ENCODE results near the gene BPIFB2.

The BPIFB2 gene

GRCh38 chr20:33022694-33023438 is 15.4 kb downstream of the BPIFB2 start:
- DNase-seq: no peak

GRCh38 chr20:33023439-33024242 is 16.1 kb downstream of the BPIFB2 start:
- no peak for DNase-seq

GRCh38 chr20:33024243-33024560 is 16.7 kb downstream of the BPIFB2 start:
- no peak for DNase-seq

GRCh38 chr20:33024609-33025317 is 17.3 kb downstream of the BPIFB2 start:
- DNase-seq: no peak

- no peak for DNase-seq
Measured at GRCh38 chr20:33025318-33025876, 17.9 kb downstream of the BPIFB2 start.

GRCh38 chr20:33026072-33026778 is 18.7 kb downstream of the BPIFB2 start:
- no peak for DNase-seq

- DNase-seq: no peak
Measured at GRCh38 chr20:33026779-33027759, 19.6 kb downstream of the BPIFB2 start.

- DNase-seq: no peak
Measured at GRCh38 chr20:33027769-33028751, 20.6 kb downstream of the BPIFB2 start.

GRCh38 chr20:33028875-33029274 is 21.4 kb downstream of the BPIFB2 start:
- no peak for DNase-seq

GRCh38 chr20:33030076-33030475 is 22.6 kb downstream of the BPIFB2 start:
- DNase-seq: no peak

GRCh38 chr20:33030569-33030968 is 23.1 kb downstream of the BPIFB2 start:
- DNase-seq: no peak

GRCh38 chr20:33031531-33031930 is 24.0 kb downstream of the BPIFB2 start, which contains the start of gene BPIFB6:
TSS of gene BPIFB6 (plus strand) at chr20:33031648. CDS start at chr20:33031648, 0 bp downstream.
- DNase-seq: no peak

GRCh38 chr20:33032555-33032954 is 25.1 kb downstream of the BPIFB2 start:
- DNase-seq: no peak

GRCh38 chr20:33033381-33033780 is 25.9 kb downstream of the BPIFB2 start:
- no peak for DNase-seq

GRCh38 chr20:33034115-33034514 is 26.6 kb downstream of the BPIFB2 start:
- DNase-seq: no peak

GRCh38 chr20:33034901-33035492 is 27.5 kb downstream of the BPIFB2 start:
- no peak for DNase-seq

GRCh38 chr20:33037456-33037855 is 30.0 kb downstream of the BPIFB2 start:
- DNase-seq: no peak

GRCh38 chr20:33038243-33038642 is 30.7 kb downstream of the BPIFB2 start:
- DNase-seq: no peak

GRCh38 chr20:33042430-33042829 is 34.9 kb downstream of the BPIFB2 start:
- DNase-seq: no peak
